NK-92 treated with Interleukin-12 subunit alpha and Interleukin-12 subunit beta, amount 100 ng/mL, for 24 hours (cell line): Measurements from ENCODE around the gene MTHFR.

Experiments
- DNase-seq: peaks from one replicate; lab custom pipeline; 2025; lab: John Stamatoyannopoulos, UW

The MTHFR gene

DNA sequence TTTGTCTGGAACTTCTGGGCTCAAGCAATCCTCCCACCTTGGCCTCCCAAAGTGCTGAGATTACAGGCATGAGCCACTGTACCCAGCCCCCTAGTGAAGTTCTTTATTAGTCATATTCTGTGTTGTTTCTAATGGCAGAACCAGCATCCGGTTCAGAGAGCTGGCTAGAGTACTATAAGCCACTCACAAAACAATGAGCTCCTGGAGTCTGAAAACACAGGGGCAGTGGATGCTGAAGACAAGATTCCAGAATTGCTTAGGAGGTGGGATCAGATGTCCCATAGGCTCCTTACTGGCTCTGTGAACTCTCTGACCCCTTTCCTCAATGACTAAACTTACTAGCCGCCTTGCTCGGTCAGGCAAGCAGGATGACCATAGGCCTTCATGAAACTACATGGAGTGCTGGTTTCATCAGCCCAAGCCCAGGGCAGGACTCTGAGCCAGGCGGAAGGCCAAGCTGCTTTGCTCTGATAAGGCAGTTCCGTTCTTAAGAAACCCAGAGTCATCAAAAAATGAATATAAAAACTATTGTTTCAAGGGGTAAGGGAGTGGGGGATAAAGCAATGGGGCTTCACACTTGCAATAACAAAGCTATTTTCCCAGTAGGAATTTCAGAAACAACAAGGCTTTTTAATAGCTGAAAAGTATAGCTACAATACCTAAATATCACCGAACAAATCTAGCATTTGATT is 8.1 kb downstream of the MTHFR start:
- no peak for DNase-seq

DNA sequence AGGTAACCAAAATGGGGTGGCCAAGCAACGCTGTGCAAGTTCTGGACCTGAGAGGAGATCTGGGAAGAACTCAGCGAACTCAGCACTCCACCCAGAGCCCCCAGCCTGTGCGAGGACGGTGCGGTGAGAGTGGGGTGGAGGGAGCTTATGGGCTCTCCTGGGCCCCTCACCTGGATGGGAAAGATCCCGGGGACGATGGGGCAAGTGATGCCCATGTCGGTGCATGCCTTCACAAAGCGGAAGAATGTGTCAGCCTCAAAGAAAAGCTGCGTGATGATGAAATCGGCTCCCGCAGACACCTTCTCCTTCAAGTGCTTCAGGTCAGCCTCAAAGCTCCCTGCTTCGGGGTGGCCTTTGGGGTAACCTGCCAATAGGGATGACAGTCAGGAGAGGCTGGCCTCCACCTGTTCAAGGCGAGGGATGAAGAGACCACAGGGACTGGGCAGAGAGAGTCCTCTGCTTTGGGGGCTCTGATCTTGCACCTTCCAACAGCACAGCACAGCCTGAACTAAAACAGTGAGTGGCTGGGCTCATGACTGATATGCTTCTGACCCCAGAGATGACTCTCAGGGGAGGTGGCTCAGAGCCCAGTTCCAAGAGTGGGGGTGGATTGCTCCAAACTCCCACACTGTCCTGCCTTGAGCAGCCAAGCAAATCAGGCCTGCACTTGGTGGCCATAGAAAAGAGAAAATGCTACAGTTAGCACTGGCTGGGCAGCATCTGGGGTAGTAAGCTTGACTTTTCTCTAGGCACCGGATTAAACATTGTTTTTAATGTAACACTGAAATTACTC is 9.5 kb downstream of the MTHFR start:
- no peak for DNase-seq

DNA sequence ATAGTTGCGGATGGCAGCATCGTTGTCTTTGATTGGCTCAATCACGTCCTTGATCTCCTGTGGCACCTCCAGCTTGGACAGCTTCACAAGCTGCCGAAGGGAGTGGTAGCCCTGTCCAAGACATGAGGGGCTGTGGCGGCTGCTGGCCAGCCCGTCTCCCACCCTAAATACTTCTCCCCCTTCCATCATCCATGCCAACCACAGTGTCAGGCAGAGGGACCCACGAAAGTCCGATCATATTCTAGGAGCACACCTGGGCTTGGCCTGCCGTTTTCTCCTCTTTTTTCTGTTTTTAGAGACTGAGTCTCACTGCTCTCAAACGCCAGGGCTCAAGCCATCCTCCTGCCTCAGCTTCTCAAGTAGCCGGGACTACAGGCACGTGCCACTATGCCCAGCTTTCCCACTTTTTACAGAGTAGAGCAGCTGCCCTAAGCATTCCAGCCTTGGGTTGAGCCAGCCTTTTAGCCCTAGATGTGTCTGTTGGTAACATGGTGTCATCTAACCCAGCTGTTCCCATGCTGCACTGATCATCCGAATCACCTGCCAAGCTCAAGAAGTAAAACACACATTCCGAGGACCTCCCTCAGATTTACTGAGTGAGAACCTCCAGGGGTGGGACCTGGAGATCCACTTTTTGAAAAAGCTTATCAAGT is 10.4 kb downstream of the MTHFR start:
- DNase-seq = no peak

DNA sequence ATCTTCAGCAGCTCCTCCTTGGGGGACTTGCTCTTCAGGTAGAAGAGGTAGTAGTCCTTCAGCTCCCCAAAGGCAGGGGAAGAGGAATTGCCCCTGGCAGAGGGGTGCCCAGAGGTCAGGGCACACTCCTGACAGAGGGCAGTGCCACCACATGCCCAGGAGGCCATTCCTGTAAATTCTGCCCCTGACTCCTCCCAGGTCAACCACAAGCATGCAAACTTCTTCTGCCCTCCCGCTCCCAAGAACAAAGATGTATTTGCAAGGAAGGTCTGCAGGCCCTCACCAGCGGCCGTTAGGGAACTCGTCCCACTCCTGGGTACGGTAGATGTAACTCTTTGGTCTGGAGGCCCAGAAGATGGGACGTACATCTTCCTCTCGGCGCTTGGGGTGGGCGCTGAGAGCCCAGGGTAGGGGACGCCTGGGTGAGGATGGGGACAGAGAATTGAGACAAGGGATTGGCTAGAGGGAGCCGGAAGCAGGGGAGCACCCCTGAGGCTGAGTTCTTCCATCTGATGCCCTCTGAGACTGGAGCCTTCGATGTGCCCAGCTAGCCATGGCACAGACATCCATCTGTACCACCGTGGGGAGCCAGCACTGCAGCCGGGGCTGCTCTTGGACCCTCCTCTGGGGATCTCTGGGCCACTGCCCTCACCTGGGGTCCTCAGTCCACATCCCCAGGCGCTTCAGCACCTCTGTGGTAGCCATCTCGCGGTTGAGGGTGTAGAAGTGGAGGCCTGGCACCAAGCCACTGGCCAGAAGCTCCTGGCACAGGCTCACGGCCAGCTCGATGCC is 11.1 kb downstream of the MTHFR start:
- DNase-seq = no peak

DNA sequence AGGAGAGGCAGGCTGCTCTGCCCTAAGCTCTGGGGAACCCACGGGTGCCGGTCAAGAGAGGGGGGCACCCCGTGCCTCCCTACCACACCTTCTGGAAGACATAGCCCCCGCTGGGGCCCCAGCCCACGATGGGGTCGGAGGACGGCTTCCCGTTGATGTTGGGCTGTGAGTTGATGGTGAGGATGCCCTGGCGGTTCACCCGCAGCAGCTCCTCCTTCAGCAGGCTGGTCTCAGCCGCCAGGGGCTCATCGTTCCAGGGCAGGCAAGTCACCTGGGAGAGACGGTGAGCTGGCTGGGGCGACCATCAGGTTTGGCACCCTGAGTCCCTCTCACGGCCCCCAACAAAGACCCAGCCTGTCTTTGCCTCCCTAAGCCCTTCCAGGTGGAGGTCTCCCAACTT is 11.9 kb downstream of the MTHFR start:
- DNase-seq = no peak

DNA sequence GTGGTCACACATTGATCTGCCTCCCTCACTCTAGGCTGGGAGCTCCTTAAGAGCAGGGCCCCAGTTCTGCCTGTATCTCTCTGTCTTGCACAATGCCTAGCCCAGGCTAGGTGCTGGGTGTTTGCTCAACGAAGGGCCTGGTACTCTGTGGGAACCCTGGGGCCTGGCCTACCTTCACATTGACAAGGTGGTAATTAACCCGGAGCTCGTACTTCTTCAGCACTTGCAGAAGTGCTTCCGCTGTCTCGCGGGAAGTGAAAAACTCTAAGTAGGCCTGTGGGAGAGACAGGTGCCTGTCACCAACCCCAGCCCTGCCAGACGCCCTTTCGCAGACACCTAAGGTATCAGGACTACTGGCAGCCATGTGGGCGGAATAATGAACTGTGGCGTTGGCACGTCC is 13.7 kb downstream of the MTHFR start:
- DNase-seq = no peak

DNA sequence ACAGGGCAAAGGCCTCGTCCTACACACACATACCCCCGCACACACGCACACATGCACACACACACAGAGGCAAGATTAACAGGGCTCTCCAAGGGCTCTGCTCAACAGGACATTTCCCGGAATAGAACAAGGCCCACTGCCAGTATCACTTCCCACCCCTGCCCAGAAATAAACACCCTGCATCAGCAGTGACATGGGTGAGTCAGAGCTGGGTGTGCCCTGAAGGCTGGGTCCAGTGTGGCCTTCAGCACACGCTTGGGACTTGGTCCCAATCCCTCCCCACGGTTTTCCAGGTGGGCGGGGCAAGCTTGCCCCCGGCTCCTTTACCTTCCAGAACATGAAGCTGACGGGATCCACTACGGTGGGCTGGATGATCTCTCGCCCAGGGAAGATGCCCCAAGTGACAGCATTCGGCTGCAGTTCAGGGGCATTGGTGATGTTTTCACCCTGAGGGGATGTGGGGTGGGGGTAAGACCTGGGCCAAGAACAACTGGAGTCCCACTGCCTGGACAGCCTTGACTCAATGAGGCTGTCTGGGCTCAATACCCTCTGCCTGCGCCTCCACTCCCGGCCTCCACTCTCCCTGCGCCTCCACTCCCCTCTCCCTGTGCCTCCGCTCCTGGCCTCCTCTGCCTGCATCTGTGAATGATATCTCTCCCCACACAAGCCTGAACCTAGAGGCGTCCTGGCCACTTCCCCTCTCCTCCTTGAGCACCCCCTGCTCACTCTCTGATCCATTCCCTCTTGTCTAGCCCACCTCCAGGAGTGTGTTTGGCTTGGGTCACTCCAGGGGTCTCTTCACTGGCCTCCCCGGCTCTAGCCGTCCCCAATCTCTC is 14.7 kb downstream of the MTHFR start:
- DNase-seq = no peak

DNA sequence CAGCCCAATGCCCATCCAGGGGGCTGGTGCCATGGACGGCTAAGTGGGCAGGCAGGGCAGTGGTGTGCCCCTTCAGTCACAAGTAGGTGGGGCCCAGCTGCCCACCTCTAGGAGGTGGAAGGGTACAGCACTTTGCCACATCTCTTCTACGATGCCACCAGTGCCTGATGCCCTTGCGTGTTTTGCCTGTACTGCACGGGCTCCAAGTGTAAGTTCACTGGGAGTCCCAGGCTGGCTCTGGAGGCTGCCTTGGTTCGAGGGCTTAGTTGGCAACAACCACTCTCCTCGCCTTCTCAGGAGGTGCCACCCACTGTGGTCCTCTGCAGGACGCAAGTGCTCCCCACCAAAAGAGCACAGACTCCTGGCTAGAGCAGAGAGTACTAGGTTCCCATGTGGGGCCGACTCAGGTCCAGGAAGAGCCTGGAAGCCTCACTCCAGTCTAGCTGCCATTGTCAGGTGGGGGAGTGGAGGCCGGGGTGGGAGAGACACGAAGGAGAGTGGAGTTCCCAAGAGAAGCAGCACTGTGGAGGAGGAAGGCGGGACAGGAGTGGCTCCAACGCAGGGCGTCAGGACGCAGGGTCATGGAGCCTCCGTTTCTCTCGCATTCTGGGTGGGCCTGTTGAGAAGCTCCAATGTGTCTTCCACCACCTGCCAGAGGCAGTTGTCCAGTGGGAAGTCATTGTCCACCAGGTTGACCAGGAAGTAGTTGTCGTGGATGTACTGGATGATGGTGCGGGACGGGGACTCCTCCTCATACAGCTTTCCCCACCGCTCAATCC is 15.5 kb downstream of the MTHFR start:
- DNase-seq = no peak

DNA sequence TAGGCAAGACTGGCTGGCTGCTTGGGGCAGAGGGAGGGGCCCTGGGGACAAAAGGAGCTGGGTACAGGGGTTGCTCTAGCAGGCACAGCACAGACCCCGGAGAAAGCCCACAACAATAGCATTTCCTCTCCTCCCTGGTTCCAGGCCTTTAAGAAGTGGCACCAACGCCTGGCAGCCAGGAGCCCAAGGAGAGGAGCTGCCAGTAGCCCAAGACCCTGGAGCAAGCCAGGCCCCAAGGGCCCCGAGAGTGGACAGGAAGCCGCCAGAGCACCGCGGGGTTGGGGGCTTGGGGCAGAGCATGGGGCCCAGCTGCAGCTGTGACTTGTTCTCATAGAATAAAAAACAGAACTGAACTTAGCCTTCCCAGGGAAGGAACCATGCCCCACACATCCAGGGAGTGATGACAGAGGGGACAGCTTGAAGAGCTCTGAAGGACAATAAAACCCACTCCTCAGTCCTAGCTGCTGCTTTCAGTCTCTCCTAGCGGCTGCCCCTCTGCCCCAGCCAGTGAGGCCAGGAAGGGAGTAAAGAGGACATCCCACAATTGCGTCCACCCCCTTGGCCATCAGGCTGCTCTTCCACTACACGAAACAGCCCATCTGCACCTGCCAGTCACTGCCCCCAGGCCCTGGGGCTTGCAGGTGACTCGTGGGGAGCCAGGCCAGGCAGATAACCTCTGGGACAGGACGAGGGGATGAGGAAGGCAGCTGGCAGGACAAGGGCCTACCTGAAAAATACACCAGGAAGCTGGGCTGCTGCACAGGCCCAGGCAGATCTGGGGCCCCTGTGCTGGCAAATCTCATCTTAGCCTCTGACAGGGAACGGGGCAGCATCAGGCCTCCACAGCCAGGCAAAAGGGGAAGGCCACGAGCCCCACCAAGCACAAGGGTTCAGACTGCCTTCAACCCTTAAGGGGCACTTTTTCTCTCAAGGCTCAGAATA is 16.4 kb downstream of the MTHFR start:
- DNase-seq = no peak

DNA sequence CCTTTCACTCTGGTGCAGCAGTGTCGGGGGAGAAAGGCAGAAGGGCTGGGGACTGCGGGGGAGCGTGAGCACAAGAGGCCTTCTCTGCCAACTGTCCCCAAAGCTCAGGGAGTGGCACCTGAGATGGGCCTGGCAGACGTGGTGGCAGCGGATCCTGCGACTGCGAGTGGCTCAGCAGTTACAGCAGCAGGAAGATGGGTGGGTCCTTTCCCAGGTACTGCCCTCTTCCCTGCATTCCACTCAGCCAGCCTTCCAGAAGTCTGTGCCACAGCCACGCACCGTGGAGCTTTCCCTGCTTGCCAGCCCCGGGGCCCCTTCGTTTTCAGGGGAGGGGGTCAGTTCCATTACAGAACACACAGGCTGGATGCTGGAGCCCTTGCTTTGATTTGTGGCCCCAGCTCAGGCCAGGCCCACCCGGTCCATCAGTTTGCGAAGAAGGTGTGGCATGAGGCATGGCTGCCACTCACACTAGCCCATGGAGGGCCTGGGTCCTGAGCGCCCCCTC is 17.2 kb downstream of the MTHFR start:
- no peak for DNase-seq

DNA sequence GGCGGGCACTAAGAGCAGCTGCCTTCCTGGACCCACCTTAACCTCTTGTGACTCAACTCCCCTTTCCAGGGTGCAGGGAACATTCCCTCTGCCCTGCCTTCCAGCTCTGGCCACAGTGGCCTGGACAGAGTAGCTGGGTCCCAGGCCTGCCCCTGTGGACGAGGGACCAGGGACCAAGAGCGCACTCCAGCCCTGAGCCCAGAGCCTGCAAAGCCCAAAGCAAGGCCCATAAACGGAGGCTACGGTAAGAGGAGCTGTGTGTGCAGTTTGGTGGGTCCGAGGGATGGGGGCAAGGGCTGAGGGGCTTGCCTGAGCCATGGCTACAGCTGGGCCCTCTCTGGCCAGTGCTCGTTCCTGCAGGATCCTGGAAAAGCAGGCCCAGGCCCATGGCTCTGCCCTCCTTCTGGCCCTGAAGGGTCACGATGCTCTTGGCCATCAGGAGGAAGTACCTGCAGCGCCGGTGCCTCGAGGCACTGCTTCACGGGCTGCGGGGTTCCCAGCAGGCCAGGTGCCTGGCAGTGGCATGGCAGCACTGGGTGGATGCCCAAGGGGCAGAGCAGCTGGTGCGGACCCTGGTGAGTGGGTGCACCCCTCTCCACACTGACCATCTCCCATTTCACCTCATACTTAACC is 17.8 kb downstream of the MTHFR start:
- DNase-seq = no peak

DNA sequence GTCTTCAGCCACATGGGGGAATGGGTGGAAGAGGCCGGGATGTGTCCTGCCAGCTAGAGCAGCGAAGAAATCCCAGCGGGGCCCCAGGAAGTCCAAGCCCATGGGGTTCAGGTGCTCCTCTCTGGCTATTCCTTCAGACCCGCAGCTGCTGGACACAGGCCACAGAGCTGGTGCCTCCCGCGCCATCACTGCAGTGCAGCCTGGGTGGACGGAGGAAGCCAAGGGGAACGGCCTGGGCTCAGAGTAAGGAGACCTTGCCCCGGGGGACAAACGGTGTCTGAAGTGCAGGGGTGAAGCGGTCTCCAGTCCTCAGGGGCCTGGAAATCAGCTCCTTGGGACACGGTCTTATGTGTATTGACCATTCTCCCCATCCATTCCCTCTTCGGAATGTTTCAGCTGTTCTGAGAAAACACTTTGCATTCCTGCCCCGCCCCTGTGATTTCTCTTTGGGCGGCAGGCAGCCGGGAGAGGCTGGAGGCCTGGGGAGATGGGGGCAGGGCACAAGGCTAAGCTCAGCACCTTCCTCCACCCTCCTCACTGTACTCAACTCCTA is 18.4 kb downstream of the MTHFR start:
- no peak for DNase-seq

DNA sequence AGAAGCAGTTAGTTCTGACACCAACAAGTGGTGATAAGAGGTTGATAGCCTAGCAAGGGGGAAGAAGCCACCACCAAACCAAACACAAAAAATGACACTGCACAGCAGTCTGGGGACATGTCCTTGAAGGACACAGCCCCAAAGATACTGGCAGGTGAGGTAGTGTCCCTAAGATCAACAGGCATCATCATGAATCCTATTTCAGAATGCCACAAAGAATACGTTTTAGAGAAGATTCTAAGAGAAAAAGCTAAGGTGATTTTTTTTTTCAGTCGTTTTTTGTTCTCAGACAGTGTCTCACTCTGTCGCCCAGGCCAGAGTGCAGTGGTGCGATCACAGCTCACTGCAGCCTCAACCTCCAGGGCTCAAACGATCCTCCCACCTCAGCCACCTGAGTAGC is 19.6 kb downstream of the MTHFR start:
- DNase-seq = no peak

DNA sequence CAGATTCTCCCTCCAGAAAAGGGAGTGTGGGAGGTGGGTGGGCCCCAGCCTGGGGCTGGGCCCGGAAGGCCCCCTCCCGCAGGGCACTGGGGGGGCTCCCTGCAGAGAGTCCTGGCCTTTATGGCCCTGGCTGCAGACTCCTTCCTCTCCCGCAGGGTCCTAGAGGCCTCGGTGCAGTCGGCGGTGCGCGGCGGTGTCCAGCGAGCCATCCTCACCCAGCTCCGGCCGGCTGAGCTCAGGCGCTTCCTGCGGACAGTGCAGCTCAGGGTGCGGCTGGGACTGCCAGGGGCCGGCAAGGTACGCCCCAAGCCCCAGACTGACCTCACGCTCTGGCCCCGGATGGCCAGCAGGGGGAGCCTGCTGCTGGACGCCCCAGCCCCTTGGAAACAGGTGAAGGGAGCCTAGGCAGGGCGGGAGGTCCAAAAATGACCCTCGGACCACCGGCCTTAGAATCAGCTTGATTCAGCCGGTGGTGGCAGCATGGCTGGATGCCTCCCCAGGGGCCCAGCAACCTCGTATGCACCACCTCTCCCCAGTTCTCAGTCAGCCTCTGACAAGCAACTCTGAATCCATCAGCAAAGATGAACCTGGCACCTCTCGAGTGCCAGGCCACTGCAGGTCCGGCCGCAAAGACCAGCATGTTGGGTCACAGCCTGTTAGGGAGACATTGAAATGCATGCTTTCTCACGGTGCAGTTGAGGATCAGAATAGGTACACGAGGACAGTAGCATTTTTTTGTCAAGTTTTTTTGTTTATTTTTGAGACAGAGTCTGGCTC is 20.6 kb downstream of the MTHFR start:
- DNase-seq = no peak

DNA sequence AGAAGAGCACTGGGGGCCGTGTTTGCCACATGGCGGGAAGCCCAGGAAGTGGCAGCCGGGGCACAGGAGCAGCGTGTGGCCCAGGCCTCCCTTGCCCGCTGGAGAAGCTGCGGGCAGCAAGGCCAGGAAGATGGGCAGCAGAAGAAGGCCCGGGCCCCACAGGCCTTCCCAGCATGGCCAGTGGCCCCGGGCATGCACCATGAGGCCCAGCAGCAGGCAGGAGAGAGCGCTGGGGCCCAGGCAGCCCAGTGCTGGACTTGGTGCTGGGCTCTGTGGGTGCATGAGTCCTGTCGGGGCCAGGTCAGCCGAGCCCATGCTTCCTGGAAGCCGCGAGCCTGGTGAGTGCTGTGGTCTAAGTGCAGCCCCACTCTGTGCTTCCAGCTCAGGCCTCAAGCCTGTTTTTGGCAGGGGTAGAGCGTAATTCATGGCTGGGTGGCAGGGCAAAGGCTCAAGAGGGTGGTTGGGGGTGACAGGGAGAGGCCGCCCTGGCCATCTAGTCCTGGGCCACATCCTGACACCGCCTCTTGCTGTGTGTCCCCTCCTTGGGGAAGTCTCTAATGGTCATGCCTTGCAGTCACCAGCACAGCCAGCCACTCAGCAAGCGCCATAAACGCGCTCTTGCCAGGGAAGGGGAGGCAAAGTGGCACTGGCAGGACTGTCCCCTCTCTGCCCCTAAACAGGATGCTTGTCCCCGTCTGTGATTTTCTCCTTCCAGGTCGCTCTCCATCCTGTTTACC is 21.3 kb downstream of the MTHFR start:
- DNase-seq = no peak

DNA sequence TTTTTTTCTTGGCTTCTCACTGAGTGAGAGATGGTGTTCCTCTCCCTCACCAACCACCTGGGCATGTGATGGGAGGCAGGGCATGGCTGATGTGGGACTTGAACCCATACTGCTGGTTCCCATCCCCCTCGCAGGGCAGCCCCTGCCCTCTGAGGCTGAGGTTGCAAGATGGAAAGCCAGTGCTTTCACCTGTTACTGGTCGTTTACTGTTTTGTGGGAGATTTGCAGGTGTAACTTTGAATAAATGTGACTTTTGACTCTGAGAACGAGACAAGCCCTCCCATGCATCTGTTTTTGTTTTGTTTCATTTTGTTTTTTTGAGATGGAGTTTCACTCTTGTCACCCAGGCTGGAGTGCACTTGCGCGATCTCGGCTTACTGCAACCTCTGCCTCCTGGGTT is 22.2 kb downstream of the MTHFR start:
- no peak for DNase-seq

DNA sequence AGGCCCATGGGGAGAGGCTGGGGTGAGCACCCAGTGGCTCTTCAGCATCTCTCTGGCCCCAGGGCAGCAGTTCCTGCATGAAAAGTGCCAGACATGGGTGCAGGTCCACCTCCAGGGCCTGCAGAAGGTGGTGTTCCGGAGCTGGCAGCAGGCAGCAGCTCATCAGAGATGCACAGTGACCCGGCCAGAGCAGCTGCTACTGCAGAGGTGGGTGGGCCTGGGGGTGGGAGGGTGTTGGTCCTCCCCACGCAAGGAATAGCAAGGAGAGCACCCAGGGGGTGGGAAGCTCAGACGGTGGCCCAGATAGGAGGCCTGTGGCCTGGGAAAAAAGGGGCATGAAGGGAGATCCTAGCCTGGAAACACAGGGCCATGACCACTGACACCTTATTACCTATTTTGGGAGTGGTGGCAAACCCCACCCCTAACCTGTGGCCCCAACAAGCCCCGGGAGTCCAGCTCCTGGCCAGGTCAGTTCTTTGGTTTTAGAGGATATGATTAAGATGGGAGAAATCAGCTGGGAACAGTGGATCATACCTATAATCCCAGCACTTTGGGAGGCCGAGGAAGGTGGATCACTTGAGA is 23.5 kb downstream of the MTHFR start:
- DNase-seq = no peak
